Lung (tissue), 12 donors: ENCODE results near the gene WSB1. TPM values are rescaled to one million over a fixed set of nuclear protein-coding genes. Genes with fewer than 3 reads are reported as not detected.
"Not testable (repeated sequence)": the region's sequence is repeated elsewhere in the genome, so short reads cannot be mapped to it uniquely, and the experiment has no call there.

ENCODE experiments used
- ATAC-seq: fragments of 200-7000 bp; cut with Tn5 transposase; one replicate; pipeline ENCODE4 v1.9.1; 2020; ENCODE audit warnings: moderate number of reproducible peaks; ENCODE audit not compliant: insufficient read depth, low FRiP score
- DNase-seq, 3 donors: peaks; one replicate each; pipeline ENCODE4 v3.0.0-alpha.2; 2013 to 2017
- H3K27ac ChIP-seq, 2 donors: one replicate each; pipeline ENCODE4 v1.5.1; 2013; ENCODE audit warnings: mild to moderate bottlenecking in 2 of 2, moderate library complexity in 2 of 2, control low read depth in 1 of 2, inconsistent platforms in 1 of 2, low read depth in 1 of 2, low read length in 1 of 2
- H3K27me3 ChIP-seq, 3 donors: one replicate each; pipeline ENCODE4 v1.5.1; 2013; ENCODE audit warnings: low read length in 2 of 3; ENCODE audit not compliant: control insufficient read depth in 3 of 3, insufficient read depth in 3 of 3
- H3K36me3 ChIP-seq, 4 donors: one replicate each; pipeline ENCODE4 v1.5.1; 2013; ENCODE audit warnings: low read length in 4 of 4, mild to moderate bottlenecking in 1 of 4, moderate library complexity in 1 of 4; ENCODE audit not compliant: control insufficient read depth in 4 of 4, insufficient read depth in 4 of 4
- H3K4me1 ChIP-seq, 5 donors: one replicate each; pipeline ENCODE4 v1.5.1; 2013; ENCODE audit warnings: low read length in 5 of 5, mild to moderate bottlenecking in 2 of 5, moderate library complexity in 1 of 5; ENCODE audit not compliant: control insufficient read depth in 5 of 5, insufficient read depth in 5 of 5
- H3K4me3 ChIP-seq: one replicate; pipeline ENCODE4 v1.5.1; 2013; ENCODE audit warnings: mild to moderate bottlenecking, control low read depth, moderate library complexity
- H3K9ac ChIP-seq, 2 donors: one replicate each; pipeline ENCODE4 v1.5.1; 2013; ENCODE audit warnings: low read length in 2 of 2, control low read depth in 1 of 2; ENCODE audit not compliant: insufficient read depth in 1 of 2
- H3K9me3 ChIP-seq, 4 donors: one replicate each; pipeline ENCODE4 v1.5.1; 2013; ENCODE audit warnings: low read length in 3 of 4, mild to moderate bottlenecking in 1 of 4, moderate library complexity in 1 of 4; ENCODE audit not compliant: control insufficient read depth in 4 of 4, insufficient read depth in 3 of 4
- CTCF ChIP-seq: IDR thresholded peaks from 2 replicates; pipeline ENCODE4 v1.5.1; 2012; ENCODE audit warnings: mild to moderate bottlenecking; ENCODE audit errors: control extremely low read depth, extremely low read depth
- WGBS, 2 donors: extraction: QIAGEN DNeasy Blood & Tissue Kit; methylation state at CpG; one replicate each; pipeline ENCODE4 v1.1.7; 2013; 5-methylcytosine and 5-hydroxymethylcytosine counted together
- polyA plus RNA-seq, 2 donors: library from polyadenylated mRNA; stranded (reverse); fragments of 200-250 nt; gene quantifications; one replicate each; pipeline ENCODE4 v1.2.1, GENCODE V29; 2013
- total RNA-seq, 2 donors: library from RNA; depleted of rRNA in 1 of 2; stranded (reverse); fragments of >200 nt in 1 of 2; gene quantifications; one replicate each; pipeline ENCODE4 v1.2.1, GENCODE V29; 2014 to 2021
- donor health status: control.
- donor health status: control.
- donor health status: Bipolar disorder and iron deficiency.
- donor health status: healthy.
- donor health status: DM: yes; HTN: yes; CAD: no.

WSB1 gene
- total and polyA plus RNA-seq, 4 donors: 181 to 748 (median 268) TPM

DNA sequence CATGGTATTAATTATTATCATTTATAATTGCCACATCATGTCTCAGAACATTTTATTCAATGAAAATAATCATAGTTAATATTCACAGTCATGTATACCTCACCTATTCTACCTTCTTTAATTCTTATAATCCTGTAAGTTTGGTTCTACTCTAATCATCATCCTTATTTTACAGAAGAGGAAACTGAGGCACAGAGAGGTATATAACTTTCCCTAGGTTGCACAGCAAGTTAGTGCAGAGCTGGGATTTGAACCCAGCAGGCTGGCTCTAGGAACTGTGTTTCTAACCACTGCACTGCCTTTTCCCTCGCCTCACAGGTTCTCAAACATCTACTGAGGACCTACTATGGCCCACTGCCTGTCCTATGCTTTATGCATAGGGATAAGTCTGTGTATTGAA, 32.7 kb downstream of the WSB1 start:
- Histone ChIP-seq H3K27ac (no peak overlapping the region), H3K4me1 (peaks cover 0 to 12% (median 8%) of the 10 kb centered on the region in 5 donors), H3K9ac (no peak overlapping the region), H3K4me3 (no peak overlapping the region), H3K36me3 (no peaks in the 10 kb centered on the region), H3K9me3 (no peaks in the 10 kb centered on the region), H3K27me3 (no peaks in the 10 kb centered on the region)
- ATAC-seq (no peak), DNase-seq (no peak)
- 94 to 98% methylated on average over 1 of the region's 1 CpG for WGBS, 2 donors
- TF ChIP-seq CTCF: no peak

- TF ChIP-seq CTCF: no peak
- Histone ChIP-seq H3K9me3 (no peaks in the 10 kb centered on the region), H3K36me3 (no peaks in the 10 kb centered on the region), H3K9ac (no peak overlapping the region), H3K27ac (no peak overlapping the region), H3K27me3 (no peaks in the 10 kb centered on the region), H3K4me1 (peaks cover 0 to 16% (median 8%) of the 10 kb centered on the region in 5 donors), H3K4me3 (no peak overlapping the region)
- DNase-seq: no peak
- no peak for ATAC-seq
- 88 to 90% methylated on average over 7 of the region's 7 CpGs for WGBS, 2 donors
These were observed 33.5 kb downstream of the WSB1 start for GRCh38 chr17:27327397-27327796.

DNA sequence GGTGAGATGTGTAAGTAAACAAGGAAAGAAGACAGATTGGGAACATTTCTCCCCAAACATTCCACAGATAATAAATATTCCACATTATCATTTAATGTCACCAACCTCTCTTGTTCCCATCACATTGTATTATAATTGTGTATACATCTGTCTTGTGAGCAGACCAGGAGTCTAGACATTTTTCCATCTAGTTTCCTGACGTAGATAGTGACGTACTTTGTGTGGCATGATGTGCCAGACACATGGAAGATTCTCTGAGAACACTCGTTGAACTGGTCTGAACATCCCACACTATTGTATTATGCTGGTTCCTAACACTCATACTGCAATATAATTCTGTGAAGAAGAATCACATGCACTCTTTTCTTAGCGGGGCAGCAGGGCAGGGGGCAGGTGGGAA, 34.0 kb downstream of the WSB1 start:
- no peaks in the 10 kb centered on the region for H3K9me3 ChIP-seq
- TF ChIP-seq CTCF: no peak
- no peaks in the 10 kb centered on the region for H3K27me3 ChIP-seq
- H3K9ac ChIP-seq: no peak overlapping the region
- H3K4me3 ChIP-seq: no peak overlapping the region
- H3K36me3 ChIP-seq: no peaks in the 10 kb centered on the region
- H3K4me1 ChIP-seq: peaks cover 0 to 17% (median 8%) of the 10 kb centered on the region in 5 donors
- no peak overlapping the region for H3K27ac ChIP-seq
- WGBS, 2 donors: 79 to 89% methylated on average over 4 of the region's 4 CpGs
- DNase-seq: no peak
- ATAC-seq: no peak

GRCh38 chr17:27328686-27329085, 34.8 kb downstream of the WSB1 start:
- not testable (repeated sequence) for H3K4me3 ChIP-seq, H3K27ac ChIP-seq, DNase-seq, H3K36me3 ChIP-seq, H3K9ac ChIP-seq, H3K27me3 ChIP-seq, ATAC-seq, H3K9me3 ChIP-seq
- WGBS, 2 donors: 81 to 90% methylated on average over 9 of the region's 9 CpGs
- peaks cover 0 to 17% (median 8%) of the 10 kb centered on the region in 5 donors for H3K4me1 ChIP-seq
